IPS-20b (cell line): ENCODE measurements around the gene PCDH11X.
"Not testable (repeated sequence)": the region's sequence is repeated elsewhere in the genome, so short reads cannot be mapped to it uniquely, and the experiment has no call there.

Experiments
- H3K27ac ChIP-seq: one replicate; pipeline ENCODE4 v1.5.1; 2013; ENCODE audit warnings: low read length
- H3K27me3 ChIP-seq: 2 replicates; pipeline ENCODE4 v1.6.1; 2013; ENCODE audit warnings: mild to moderate bottlenecking, low read length, inconsistent platforms; ENCODE audit not compliant: insufficient read depth
- H3K36me3 ChIP-seq: 2 replicates; pipeline ENCODE4 v1.6.1; 2013; ENCODE audit warnings: low read depth, mild to moderate bottlenecking, inconsistent platforms, low read length, moderate library complexity; ENCODE audit not compliant: insufficient read depth
- H3K4me1 ChIP-seq: 2 replicates; pipeline ENCODE4 v1.6.1; 2013; ENCODE audit warnings: mild to moderate bottlenecking, control low read depth, inconsistent platforms, low read length, moderate library complexity; ENCODE audit not compliant: insufficient read depth
- H3K4me3 ChIP-seq: 2 replicates; pipeline ENCODE4 v1.5.1; 2013; ENCODE audit warnings: mild to moderate bottlenecking, low read length, inconsistent platforms
- H3K9ac ChIP-seq: 2 replicates; pipeline ENCODE4 v1.6.1; 2013; ENCODE audit warnings: low read depth, mild to moderate bottlenecking, inconsistent platforms, low read length, moderate library complexity
- H3K9me3 ChIP-seq: 2 replicates; pipeline ENCODE4 v1.6.1; 2013; ENCODE audit warnings: mild to moderate bottlenecking, low read depth, low read length, inconsistent platforms; ENCODE audit not compliant: insufficient read depth

The PCDH11X gene, protein sequence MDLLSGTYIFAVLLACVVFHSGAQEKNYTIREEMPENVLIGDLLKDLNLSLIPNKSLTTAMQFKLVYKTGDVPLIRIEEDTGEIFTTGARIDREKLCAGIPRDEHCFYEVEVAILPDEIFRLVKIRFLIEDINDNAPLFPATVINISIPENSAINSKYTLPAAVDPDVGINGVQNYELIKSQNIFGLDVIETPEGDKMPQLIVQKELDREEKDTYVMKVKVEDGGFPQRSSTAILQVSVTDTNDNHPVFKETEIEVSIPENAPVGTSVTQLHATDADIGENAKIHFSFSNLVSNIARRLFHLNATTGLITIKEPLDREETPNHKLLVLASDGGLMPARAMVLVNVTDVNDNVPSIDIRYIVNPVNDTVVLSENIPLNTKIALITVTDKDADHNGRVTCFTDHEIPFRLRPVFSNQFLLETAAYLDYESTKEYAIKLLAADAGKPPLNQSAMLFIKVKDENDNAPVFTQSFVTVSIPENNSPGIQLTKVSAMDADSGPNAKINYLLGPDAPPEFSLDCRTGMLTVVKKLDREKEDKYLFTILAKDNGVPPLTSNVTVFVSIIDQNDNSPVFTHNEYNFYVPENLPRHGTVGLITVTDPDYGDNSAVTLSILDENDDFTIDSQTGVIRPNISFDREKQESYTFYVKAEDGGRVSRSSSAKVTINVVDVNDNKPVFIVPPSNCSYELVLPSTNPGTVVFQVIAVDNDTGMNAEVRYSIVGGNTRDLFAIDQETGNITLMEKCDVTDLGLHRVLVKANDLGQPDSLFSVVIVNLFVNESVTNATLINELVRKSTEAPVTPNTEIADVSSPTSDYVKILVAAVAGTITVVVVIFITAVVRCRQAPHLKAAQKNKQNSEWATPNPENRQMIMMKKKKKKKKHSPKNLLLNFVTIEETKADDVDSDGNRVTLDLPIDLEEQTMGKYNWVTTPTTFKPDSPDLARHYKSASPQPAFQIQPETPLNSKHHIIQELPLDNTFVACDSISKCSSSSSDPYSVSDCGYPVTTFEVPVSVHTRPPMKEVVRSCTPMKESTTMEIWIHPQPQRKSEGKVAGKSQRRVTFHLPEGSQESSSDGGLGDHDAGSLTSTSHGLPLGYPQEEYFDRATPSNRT (N-terminal part only)

DNA sequence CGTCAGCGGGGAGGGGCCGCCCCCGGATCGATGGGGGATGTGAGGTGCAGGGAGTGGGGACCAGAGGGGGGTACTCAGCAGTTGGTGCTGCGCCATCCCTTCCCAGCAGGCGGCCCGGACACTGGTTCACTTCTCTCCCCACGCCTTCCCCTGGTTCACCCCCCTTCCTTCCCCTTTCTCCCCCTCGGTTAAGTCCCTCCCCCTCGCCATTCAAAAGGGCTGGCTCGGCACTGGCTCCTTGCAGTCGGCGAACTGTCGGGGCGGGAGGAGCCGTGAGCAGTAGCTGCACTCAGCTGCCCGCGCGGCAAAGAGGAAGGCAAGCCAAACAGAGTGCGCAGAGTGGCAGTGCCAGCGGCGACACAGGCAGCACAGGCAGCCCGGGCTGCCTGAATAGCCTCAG lies at the start of gene PCDH11X:
Gene PCDH11X (plus strand): TSS at position 241 of the 400 bp plus-strand sequence. CDS start 56,130 bp downstream, outside the sequence.
- Histone ChIP-seq H3K27me3 (peaks cover 31% of the 10 kb centered on the region), H3K4me3 (peak within 1 kb of the TSS; percentile 65), H3K9ac (peak within 1 kb of the TSS; percentile 41; the same call in 1 of the 2 replicates)
- H3K36me3 ChIP-seq, H3K27ac ChIP-seq, H3K9me3 ChIP-seq, H3K4me1 ChIP-seq: not testable (repeated sequence)

DNA sequence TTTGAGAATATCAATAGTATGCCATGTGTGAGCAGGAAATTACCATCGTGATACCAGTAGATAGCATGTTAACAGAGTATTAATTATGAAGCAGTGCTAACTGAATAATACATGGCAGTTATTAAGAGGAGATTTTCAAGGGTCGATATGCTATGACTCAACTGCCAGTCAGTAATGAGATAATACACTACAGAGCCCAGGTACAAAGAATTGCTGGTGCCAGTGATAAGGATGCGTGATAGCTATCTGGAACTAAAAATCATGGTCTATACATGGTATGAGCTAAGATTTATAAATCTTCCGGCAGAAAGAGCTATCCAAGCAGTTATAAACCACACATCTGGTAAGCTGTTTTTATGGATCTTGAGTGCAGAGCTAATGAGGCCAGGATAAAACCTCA lies 31.7 kb upstream of the PCDH11X start:
- not testable (repeated sequence) for H3K36me3 ChIP-seq

DNA sequence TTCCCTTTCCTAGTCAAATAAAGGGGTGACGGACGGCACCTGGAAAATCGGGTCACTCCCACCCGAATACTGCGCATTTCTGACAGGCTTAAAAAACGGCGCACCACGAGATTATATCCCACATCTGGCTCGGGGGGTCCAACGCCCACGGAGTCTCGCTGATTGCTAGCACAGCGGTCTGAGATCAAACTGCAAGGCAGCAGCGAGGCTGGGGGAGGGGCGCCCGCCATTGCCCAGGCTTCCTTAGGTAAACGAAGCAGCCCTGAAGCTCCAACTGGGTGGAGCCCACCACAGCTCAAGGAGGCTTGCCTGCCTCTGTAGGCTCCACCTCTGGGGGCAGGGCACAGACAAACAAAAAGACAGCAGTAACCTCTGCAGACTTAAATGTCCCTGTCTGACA lies 26.2 kb upstream of the PCDH11X start:
- not testable (repeated sequence) for H3K27me3 ChIP-seq, H3K4me1 ChIP-seq, H3K27ac ChIP-seq, H3K36me3 ChIP-seq, H3K9me3 ChIP-seq, H3K9ac ChIP-seq, H3K4me3 ChIP-seq

More for the DNA sequence above, 31.7 kb upstream of the PCDH11X start:
- H3K4me1 ChIP-seq, H3K27ac ChIP-seq, H3K4me3 ChIP-seq, H3K9me3 ChIP-seq, H3K27me3 ChIP-seq, H3K9ac ChIP-seq: not testable (repeated sequence)

DNA sequence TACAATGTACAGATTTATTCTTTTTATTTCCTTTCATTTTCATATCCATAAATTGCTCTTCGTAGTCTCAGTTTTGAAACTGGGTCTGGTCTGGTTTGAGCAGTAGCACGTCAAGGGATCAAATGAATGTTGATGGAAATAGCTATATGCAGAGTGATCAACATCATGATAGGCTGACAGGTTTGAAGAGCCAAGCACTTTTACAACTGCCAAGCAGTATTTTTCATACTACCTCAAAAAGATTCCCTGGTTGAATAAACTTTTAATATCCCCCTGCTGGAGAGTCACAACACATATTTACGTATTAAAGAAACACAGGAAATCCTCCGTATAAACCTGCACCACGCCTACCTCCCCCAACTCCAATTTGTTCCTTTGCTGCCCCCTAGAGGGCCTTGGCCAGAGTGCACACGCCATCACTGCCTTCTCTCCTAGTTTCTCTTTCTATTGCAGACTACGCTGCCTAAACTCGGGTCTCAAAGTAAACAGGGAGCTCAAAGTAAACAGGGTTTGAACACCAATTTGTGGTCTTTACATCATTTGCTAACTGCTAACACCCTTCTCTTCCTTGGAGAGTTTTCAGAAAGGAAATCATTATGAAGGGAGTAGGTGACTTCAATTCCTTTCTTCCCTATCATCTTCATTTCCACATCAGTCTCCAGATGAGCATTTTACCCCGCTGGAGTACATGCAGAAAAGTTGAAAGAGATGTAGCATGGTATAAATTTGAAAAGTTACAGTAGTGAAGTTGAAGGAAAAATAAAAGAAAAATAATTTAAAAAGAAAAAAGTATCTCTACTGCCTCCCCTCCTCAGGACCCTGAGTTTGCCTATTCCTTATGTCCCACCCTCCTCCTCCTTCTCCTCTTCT lies 8.3 kb upstream of the PCDH11X start:
- not testable (repeated sequence) for H3K27me3 ChIP-seq, H3K9ac ChIP-seq, H3K36me3 ChIP-seq, H3K27ac ChIP-seq, H3K9me3 ChIP-seq, H3K4me3 ChIP-seq, H3K4me1 ChIP-seq

DNA sequence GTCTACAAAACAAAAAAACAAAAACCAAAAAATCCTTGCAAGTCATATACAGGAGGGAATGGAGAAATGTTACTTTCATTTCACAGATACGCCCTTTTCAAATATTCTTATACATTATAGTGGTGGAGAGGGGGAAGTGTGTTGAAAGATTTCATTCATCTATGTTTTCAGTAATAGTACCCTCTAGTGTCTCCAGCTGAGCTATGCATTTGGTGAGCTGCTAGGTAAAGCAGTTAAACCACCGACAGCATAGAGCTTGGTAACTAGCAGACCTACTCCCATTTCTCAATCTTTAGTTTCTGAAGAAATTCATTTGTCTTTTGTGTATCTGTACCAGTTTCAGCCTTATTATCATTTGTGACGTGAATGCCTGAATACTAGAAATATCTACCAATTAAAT lies 5.2 kb upstream of the PCDH11X start:
- H3K4me1 ChIP-seq, H3K9ac ChIP-seq, H3K9me3 ChIP-seq, H3K36me3 ChIP-seq, H3K4me3 ChIP-seq, H3K27me3 ChIP-seq, H3K27ac ChIP-seq: not testable (repeated sequence)

DNA sequence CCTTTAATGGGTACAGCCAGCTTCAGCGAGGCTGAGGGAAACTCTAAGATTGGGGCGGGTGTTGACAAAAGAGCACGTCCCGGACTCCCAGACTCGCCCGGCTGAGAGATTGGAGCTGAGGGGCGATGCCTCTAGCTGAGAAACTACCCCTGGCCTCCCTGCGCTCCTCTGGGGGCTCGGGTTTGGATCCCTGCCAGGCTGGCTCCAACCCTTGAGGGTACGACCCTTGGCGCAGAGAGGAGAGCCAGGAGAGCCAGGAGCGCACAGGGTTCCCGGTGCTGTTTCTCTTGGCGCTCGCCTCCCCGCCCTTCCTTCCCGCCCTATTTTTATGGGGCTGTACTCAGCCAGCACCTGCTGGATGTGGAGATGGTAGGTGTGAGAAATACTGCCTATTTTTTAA lies 833 bp downstream of the PCDH11X start:
- not testable (repeated sequence) for H3K9me3 ChIP-seq, H3K4me1 ChIP-seq, H3K36me3 ChIP-seq, H3K27ac ChIP-seq
- H3K4me3 ChIP-seq = peak overlapping the region; percentile 65; the same call in 1 of the 2 replicates
- peak overlapping the region; percentile 41; the same call in 1 of the 2 replicates for H3K9ac ChIP-seq
- peaks cover 31% of the 10 kb centered on the region for H3K27me3 ChIP-seq

- Histone ChIP-seq H3K9ac (peak overlapping the region; percentile 45; the same call in 1 of the 2 replicates), H3K4me3 (peak overlapping the region; percentile 65), H3K27me3 (peaks cover 31% of the 10 kb centered on the region)
- not testable (repeated sequence) for H3K4me1 ChIP-seq, H3K36me3 ChIP-seq, H3K9me3 ChIP-seq, H3K27ac ChIP-seq
Measured at GRCh38 chrX:91780698-91781097, 1.5 kb downstream of the PCDH11X start.

GRCh38 chrX:91781553-91782298 lies 2.6 kb downstream of the PCDH11X start:
- H3K9ac ChIP-seq, H3K4me1 ChIP-seq, H3K27ac ChIP-seq, H3K9me3 ChIP-seq, H3K36me3 ChIP-seq: not testable (repeated sequence)
- Histone ChIP-seq H3K4me3 (peak overlapping the region; percentile 65; the same call in 1 of the 2 replicates), H3K27me3 (peaks cover 31% of the 10 kb centered on the region)

DNA sequence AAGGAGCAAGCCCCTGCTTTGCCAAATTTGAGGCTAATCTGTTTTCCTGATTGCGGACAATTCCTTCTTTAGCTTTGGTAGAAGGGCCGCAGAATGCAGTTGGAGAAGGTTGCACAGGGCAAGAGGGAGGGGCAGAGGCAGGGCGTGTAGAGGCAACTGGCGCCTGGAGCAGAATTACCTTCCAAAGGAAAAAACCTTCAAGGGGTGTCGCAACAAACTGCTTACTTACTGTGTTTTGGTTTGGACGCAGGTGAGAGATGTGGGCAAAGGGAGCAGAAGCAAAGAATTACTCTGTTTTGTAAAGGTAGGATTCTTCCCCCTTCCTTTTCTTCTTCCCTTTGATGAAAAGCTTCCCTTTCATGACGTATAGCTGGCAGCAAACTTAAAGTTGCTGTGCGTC lies 3.6 kb downstream of the PCDH11X start:
- not testable (repeated sequence) for H3K27ac ChIP-seq, H3K4me1 ChIP-seq, H3K36me3 ChIP-seq, H3K9ac ChIP-seq, H3K9me3 ChIP-seq
- peaks cover 25% of the 10 kb centered on the region for H3K27me3 ChIP-seq
- peak overlapping the region; percentile 46 for H3K4me3 ChIP-seq

DNA sequence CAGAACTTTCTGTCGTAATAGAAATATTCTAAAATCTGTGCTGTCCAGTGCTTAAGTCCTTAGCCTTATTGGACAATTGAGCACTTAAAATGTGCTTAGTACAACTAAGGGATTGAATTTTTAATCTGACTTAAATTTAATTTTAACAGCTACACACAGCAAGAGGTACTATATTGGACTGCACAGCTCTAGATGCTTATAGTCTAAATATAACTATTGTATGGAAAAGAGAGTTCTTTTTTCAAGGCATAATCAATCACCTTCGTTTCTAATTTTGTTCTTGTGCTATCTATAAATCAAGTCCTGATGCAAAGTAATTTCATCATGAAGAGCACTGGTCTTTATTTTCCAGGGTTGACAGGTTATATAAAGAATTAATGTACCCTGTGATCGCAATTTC lies 38.4 kb downstream of the PCDH11X start:
- H3K9ac ChIP-seq, H3K4me1 ChIP-seq: not testable (repeated sequence)

More for the DNA sequence above, 38.4 kb downstream of the PCDH11X start:
- H3K27ac ChIP-seq, H3K4me3 ChIP-seq, H3K36me3 ChIP-seq, H3K9me3 ChIP-seq, H3K27me3 ChIP-seq: not testable (repeated sequence)
